ENCODE measurements around the gene ACER3.
"Not testable (repeated sequence)": the region's sequence is repeated elsewhere in the genome, so short reads cannot be mapped to it uniquely, and the experiment has no call there.

The ACER3 gene

DNA sequence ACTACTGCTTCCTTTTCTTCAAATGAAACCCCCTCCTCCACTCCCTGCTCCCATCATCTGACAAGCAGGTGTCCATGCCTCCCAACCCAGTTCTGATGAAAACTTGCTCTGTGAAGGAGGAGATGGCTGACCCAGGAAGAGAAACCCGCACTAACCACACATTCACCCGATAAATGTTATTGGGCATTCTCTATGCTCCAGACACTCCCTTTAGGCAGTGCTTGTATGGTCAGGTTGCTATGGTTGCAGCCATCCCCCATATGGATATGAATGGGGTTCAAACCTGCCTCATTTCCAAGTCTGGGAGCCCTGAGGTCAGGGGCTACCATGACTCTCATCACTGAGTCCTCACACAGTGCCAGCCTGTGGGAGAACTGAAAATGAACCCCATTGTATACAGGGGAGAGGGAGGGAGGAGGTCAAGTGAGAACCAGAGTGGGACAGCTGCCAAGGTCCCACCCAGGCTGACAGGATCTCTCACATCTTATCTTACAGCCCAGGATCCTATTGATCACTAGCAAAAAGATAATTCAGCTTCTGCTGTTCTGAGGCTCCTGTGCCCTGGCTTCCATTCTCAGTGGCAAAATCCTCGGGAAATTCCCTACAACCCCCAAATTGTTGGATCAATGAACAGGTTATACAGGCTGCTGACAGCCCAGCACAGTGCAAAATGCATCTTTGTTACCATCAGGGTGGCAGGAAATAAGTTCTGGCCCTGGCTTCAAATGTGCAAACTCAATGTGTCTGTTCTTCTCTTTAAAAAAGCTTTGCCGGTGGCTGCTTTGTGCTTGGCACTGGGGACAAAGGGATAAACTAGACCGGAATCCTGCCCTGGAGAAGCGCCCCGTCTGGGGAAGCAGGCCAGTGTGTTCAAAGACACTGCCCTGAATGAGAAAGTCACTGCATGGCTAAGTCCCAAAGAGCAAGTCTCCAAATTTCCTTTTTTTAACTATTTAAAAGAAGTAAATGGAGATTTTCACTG lies 22.7 kb upstream of the ACER3 start:
- DNase-seq = no peak

DNA sequence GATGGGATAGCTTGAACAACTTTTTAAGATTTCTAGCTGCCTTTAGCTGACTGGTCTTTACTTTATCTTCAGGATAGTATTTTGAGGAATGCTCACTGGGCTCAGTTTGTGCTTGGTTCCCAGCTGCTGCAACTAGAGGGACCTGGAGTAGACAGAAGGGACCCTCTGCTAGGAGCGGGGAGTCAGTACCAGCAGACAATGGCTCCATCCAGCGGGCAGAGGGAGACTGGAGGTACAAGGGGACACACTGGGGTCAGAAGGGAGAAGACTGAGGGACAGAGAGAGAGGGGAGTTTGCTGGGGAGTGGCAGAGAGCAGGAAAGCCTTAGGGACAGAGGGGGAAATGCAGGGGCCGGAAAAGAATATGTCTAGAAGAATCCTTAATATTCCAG lies 22.0 kb upstream of the ACER3 start:
- DNase-seq = no peak

DNA sequence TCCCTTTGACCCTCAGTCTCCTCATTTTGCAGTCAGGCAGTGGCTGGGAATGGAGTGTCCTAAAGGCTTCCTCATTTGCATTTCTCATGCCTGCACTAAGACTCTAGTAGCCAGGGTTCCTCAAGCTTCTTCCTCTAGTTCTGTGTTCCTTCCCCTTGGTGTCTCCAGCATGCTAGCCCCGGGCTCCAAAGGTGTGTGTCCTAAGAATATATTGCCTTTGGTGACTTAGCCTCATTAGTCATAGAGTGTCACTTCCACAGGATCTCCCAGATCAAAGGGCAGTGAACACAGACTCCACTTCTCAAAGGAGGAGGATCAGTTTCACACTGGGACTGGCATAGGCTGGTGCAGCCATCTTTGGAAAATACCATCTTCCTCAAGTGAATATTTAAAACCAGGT lies 21.4 kb upstream of the ACER3 start:
- DNase-seq = no peak

DNA sequence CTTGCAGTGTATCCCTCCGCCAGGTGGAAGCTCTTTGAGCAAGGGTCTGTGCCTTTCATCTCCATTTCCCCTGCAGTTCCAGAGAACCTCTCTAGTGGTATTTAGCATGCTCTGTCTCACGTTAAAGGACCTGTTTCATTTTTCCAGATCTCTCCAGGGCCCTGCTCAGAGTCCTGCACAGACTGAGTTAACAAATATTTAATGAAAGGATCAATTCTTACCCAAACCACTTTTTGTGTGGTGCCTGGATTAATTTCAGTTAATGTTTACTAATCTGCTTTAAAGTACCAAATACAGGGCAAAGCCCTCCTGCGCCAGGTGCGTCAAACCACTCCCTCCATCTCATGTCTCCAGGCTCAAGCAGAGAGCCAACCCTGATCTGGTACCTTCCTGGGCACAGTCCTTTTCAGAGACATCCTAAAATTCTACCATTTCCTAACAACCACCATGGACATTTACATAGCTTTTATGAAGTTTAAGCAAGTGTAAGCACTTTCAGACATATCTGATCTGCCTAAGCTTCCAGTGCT lies 18.7 kb upstream of the ACER3 start:
- DNase-seq = no peak

DNA sequence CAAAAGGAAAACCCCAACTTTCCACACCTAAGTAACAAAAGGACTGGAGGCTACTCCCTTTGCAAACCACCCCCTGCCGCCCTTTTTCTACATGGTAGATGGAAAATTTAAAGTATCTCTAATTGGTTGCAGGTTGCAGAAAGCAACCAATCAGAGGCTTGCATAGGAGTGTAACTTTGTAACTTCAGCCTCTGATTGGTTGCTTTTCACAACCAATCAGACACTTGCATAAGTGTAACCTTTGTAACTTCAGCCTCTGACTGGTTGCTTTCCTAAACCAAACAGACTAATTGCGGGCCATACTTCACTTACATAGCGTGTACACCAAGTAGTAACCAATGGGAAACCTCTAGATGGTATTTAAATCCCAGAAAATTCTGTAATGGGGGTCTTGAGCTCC lies 16.8 kb upstream of the ACER3 start:
- no peak for DNase-seq

DNA sequence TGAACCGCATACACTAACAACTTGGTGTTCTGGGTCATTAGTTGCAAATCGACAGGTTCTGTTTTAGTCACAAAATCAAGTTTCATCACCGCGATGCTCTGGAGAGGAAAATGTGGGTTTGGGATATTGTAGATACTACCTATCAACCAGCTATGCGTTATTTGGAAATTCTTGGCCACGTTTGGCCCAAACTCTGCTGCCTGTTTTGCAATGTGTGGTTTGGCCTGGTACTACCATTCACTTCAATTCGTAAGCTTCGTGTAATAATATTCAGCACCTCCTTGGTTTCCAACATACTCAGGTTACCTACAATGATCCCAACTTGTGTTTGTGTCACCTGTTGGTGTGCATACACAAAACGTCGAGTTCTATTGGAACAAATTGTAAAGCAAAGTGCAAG lies 16.2 kb upstream of the ACER3 start:
- DNase-seq = no peak

DNA sequence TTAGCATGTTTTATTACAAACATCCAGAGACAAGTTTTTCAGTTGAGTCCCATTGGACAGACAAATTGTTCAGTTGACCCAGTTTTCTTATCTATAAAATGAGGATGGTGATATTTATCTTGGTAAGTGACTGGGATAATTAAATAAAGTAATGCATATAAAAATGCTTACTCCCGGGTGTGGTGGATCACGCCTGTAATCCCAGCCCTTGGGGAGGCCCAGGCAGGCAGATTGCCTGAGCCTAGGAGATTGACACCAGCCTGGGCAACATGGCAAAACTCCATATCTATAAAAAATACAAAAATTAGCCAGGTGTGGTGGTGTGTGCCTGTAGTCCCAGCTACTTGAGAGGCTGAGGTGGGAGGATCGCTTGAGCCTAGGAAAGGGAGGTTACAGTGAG lies 15.6 kb upstream of the ACER3 start:
- no peak for DNase-seq

DNA sequence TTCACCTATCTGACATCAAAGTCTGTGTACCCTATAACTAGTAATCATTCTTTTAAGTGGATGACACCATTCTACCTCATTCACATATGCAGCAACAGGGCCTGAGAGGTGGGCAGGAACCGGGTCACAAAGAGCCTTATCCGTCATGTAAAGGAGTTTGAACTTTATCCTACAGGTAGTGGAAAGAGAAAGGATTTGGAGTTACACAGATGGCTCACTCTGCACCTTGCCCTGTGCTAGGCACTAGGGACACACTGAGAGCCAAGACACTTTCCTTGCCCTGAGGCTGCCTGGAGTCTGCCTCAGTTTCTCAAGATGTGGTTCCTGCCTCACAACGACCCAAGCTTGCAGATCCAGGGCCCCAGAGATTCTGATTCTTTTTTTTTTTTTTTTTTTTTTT lies 14.3 kb upstream of the ACER3 start:
- DNase-seq = no peak

DNA sequence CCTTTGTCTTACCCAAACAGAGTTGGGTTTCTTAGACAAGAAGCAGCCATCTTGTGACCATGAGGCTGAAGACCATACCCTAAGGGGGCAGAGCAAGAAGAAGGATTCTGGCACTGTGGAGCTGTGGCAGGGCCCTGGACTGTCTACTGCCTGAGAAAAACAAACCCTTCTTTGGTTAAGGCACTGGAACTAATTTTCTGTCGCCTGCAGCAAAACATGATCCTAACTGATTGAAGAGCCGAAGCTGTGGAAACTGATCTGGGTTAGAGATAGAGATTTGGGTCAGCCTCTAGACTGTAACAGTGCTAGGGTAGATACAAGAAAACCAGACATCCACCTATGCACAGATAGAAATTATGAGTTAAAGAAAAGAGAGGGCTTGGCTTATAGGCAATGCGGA lies 11.3 kb upstream of the ACER3 start:
- DNase-seq = no peak

DNA sequence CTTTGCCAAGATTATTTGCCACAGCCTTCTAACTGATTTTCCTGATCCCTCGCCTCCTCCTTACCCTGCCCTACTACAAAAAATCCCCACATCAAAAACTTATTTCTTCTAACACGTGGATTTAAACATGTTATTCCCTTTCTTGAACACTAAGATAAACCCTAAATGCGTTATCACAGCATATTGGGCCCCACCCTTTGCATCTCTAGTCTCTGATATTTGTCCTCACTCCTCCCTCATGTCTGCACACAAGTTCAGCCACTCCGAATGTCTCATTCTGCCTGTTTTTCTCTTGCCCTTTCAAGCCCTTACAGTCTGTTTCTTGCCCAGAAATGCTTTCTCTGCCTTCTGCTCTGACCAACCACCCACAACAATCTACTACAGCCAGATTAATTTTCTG lies 10.6 kb upstream of the ACER3 start:
- no peak for DNase-seq

DNA sequence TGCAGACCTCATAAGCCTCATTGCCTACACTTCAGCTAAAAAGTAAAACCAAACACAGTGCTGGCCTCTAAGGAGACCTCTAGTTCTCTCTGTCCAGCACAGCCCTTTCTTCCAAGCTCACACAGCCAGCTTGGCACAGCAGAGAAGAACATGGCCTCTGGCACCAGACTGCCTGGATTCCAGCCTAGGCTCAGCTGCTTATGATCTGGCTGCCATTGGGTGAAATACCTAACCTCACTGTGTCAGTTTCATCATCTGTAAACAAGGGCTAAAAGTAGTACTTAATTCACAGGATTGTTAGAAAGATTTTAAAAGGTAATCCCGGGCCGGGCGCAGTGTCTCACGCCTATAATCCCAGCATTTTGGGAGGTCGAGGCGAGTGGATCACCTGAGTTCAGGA lies 9.9 kb upstream of the ACER3 start:
- DNase-seq = no peak

DNA sequence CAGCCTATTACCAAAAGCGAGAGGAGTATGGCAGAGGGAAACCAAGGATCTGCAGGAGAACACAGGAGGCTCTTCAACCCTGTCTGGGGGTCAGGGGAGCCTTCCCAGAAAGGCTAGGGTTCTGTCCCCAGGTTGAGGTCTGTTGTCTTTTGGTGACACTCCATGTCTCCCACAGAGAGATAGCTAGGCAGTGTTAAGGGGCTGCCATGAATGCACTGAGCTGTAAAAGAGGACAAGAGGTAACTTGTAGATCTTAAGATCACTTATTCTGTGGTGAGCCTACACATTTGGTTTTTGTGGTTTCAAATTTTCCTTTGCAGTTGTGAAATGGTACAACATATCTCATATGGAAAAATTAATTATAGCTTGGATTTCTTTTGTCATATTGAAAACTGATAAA lies 6.0 kb upstream of the ACER3 start:
- DNase-seq = no peak

DNA sequence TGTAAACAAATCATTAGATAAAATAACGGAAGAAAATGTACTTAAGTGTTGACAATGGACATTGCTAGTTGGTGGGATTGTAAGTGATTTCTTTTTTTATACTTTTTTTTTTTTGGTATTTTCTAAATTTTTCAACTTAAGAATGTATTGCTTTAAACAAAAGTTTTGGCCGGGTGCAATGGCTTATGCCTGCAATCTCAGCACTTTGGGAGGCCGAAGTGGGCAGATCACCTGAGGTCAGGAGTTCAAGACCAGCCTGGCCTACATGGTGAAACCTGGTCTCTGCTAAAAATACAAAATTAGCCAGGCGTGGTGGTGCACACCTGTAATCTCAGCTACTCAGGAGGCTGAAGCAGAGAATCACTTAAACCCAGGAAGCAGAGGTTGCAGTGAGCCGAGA lies 5.0 kb upstream of the ACER3 start:
- DNase-seq = not testable (repeated sequence)

DNA sequence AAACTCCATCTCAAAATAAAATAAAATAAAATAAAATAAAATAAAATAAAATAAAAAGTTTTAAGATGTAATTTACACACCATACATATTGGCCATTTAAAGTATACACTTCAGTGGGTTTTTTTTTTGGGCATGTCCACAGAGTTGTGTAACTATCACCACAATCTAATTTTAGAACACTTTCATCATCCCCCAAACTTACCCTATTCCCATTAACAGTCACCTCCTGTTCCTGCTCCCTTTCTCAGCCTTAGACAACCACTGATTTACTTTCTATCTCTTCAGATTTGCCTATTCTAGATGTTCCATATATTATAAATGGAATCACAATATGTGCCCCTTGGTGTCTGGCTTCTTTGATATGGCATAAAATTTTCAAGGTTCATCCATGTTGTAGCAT lies 4.6 kb upstream of the ACER3 start:
- DNase-seq = no peak

DNA sequence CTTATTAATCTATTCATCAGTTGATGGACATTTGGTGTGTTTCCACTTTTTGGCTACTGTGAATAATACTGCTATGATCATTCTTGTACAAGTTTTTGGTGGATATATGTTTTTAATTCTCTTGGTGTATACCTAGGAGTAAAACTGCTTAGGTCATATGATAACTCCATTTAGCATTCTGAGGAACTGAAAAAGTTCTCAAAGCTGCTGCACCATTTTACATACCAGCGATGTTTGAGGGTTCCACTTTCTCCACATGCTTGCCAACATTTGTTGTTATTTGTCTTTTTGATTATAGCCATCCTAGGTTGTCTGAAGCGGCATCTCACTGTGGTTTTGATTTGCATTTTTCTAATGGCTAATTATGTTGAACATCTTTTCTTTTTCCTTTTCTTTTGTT lies 4.1 kb upstream of the ACER3 start:
- peak; percentile 23 for DNase-seq

DNA sequence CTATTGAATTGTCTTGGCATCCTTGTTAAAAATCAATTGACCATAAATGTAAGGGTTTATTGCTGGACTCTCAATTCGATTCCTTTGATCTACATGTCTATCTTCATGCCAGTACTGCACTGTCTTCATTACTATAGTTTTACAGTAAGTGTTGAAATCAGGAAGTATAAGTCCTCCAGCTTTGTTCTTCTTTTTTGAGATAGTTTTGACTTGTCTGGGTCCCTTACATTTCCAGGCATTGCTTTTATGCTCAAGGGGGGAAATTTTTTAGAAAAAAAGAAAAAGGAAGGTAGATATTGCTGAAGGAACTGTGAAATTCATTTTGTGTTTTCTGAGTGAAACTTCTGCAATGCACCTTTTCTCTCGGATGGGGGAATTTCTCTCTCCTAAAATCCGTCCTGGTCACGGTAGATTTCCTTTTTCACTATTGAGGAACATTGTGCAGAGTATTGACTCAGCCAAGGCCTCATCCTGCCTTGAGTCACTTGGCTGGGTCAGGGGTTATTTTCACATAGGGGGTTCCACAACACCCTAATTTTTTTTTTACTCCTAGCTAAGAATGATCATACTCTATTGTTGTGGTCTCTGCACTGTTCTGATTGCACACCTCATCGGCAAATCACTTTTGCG lies 2.8 kb upstream of the ACER3 start:
- DNase-seq = no peak

DNA sequence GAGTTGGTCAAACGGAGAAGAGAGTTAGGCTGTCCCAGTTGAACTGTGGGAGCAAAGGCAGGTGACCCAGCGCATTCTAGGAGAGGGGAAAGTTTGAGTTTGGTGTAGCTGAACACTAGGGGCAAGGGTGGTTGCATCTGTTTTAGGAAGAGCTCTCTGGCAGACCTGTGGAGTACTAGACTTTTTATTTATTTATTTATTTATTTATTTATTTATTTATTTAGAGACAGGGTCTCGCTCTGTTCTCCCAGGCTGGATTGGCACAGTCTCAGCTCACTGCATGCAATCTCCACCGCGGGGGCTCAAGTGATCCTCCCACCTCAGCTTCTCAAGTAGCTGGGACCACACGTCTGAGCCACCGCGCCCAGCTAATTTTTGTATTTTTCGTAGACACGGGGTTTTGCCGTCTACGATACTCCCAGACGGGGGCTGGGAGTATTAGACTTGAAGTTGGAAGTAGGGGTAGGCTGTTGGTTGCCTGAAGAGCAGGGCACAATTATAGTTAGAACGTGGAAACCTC lies 950 bp upstream of the ACER3 start:
- DNase-seq = no peak

DNA sequence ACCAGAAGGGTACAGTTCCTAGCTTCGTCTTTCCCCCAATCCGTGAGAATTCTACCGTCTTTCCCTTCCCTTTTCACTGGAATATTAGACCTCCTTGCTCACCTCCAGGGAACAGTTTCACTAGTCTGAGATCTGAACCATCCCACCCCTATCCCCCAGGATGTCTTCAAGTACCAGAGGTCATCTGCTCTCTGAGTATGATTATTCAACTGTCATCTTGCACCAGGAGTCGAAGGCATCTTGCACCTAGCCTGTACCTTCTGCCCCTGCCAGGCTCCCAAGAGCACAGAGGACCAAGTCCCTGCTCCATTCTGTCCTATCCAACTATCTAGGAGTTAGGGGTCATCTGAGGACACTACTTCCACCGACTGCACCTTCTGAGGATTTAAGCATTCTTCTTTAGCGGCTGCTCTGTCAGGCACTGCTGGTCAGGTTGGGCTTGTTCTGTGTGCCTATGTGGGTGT lies 804 bp downstream of the ACER3 start:
- no peak for DNase-seq

DNA sequence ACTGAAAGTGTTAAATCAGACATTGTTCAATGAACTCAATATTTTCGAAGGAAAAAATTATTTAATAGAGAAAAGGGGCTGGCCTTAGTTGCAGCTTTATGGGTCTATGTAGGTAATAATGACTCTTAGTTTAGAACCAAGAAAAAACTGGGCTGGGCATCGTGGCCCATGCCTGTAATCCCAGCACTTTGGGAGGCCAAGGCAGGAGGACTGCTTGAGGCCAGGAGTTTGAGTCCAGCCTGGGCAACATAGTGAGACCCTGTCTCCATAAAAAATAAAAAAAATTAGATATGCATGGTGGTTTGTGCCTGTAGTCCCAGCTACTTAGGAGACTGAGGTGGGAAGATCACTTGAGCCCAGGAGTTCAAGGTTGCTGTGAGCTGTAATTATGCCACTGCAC lies 2.1 kb downstream of the ACER3 start:
- not testable (repeated sequence) for DNase-seq

DNA sequence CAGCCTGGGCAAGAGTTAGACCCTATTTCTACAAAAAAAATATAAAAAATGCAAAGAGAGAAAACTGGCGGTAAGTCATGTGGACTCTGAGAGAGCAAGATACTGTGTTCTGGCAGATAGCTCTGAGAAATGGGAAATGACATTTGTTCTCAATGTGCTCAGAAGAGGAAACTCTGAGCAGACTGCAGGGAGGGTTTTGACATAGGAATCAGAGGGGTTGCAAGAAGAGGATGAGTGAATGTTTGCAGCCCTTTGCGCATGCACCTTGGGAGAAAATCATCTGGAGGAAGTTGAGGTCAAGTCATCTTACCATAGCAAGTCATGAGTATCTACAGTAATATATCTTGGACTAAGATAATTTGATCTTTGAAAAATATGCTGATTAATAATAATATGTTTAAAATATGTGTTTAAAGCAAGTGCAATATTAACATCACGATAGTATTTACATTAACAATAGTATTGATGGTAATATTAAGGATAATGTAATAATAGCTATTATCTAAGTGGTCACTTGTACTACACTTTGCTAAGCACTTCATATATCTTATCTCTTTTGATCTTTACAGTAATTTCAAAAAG lies 2.6 kb downstream of the ACER3 start:
- DNase-seq = no peak

DNA sequence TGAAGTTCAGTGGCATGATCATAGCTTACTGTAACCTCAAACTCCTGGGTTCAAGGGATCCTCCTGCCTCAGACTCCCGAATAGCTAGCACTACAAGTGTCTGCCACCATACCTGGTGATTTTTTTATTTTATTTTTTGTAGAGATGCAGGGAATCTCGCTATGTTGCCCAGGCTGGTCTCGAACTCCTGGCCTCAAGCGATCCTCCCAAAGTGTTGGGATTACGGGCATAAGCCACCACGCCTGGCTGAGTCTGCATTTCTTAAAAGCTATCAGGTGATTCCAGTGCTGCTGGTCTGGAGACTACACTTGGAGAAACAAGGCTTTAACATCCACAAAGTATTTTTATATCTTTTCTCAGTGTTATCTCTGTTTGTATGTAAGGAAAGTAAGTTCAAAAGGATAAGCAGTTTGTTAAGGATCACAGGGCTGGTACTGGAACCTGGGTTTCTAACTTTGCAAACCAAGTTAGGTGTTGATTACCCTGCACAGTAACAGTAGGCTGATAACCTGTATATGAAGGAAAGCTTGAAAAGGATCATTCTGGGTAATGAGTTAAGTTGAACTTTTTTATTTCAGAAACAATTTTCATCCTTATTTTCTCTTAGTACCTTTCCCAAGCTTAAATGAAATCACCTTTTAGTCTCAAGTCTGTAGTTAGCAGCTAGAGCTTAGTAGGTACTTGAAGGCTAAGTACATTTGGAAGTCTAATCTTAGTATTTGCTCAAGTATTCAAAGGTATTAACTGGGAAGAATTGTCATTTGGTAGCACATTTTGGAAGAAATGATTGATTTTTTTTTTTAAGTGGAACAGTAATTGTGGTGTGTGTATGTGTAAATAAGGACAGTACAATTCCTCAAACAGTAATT lies 12.5 kb downstream of the ACER3 start:
- no peak for DNase-seq

DNA sequence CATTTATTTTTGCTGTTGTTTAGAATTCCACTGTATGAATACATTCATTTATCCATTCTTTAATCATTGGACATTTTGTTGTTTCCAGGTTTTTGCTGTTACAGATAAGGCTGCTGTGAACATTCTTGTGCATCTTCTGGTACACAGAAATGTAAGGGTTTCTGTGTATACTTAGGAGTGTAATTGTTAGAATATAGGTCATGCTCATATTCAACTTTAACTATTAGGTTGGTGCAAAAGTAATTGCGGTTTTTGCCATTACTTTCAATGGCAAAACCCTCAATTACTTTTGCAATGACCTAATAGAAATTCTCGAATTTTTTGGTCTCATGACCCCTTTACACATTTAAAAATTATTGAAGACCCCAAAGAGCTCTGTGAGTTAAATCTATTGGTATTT lies 17.3 kb downstream of the ACER3 start:
- no peak for DNase-seq

DNA sequence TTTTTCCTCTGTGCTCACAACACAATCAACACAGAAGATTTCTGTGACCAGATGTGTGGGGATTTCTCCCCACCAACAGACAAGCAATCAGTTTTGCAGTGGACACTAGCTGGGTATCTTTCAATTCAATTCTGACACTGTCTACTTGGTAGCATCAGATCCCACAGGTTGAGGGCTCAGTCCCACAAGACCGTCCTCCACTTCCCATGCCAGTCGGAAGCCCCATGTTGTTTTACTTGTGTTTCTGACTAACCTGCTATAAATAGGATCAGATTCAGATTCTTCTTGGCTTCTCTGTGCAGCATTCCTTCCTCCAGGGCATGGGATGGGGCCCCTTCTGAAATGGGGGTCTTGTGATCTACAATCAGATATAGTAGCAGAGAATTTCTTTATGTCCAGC lies 19.6 kb downstream of the ACER3 start:
- DNase-seq = no peak
